Upper lobe of left lung (tissue), 4 donors: Measurements from ENCODE around the gene IPO9.

Experiments
- CTCF ChIP-seq, 6 experiments: fragments of 450-650 bp in 4 of 6; fragments of 200-600 bp in 2 of 6; sonication (generic) in 2 of 6; IDR thresholded peaks; one replicate each; pipeline ENCODE4 v1.5.1; 2016 to 2019; ENCODE audit warnings: antibody characterized with exemption in 6 of 6
- EP300 ChIP-seq, 4 donors: sonication (generic); formaldehyde crosslinking; IDR thresholded peaks; one replicate each; pipeline ENCODE4 v1.5.1; 2017; ENCODE audit warnings: antibody characterized with exemption in 4 of 4, control low read depth in 2 of 4
- POLR2A ChIP-seq, 4 donors: fragments of 450-650 bp; IDR thresholded peaks; one replicate each; pipeline ENCODE4 v1.5.1; 2016 to 2017; ENCODE audit warnings: antibody characterized with exemption in 4 of 4, mild to moderate bottlenecking in 2 of 4
- POLR2AphosphoS5 ChIP-seq, 2 donors: sonication (generic); formaldehyde crosslinking; IDR thresholded peaks; one replicate each; pipeline ENCODE4 v1.5.1; 2017; ENCODE audit warnings: antibody characterized with exemption in 2 of 2

DNA sequence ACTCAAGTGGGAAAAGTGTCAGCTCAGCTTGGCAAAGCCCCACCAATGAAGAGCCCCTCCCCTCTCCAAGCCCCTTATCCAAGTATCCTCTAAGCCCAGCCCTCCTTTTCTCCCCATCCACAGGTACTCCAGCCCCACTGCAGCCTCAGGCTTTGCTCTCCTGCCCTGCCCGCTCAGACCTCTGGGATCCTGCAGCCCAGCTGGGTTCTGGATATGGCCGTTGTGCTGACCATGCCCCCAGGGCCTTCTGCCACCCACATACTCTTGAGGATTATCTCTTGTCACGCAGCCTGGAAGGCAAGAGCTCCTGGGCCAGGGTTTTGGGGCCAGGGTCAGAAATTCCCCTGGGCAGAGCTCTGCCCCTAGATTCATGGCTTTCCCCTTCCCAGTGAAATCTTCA lies 64.5 kb downstream of the IPO9 start:
- TF ChIP-seq EP300 (IDR thresholded peaks at IDR 0.05) (no peak), POLR2AphosphoS5 (IDR thresholded peaks at IDR 0.05) (no peak), CTCF (IDR thresholded peaks at IDR 0.05) (no peak), POLR2A (IDR thresholded peaks at IDR 0.05) (no peak)
